Type B pancreatic cell (in vitro differentiated cells): ENCODE data around the gene IGF1R. TPM values are rescaled to one million over a fixed set of nuclear protein-coding genes. Genes with fewer than 3 reads are reported as not detected.

Source experiments
- DNase-seq: peaks from one replicate; pipeline ENCODE4 v3.0.0; 2021; ENCODE audit warnings: mixed read lengths; ENCODE audit not compliant: unreplicated experiment; ENCODE audit errors: extremely low spot score
- H3K27ac Mint-ChIP-seq: 2 replicates; pipeline ENCODE4 v1.8.0; 2021; ENCODE audit warnings: mild to moderate bottlenecking, mixed read lengths
- H3K27me3 Mint-ChIP-seq: 2 replicates; pipeline ENCODE4 v1.8.0; 2021; ENCODE audit warnings: mixed read lengths
- H3K36me3 Mint-ChIP-seq: 2 replicates; pipeline ENCODE4 v1.8.0; 2021; ENCODE audit warnings: mixed read lengths
- H3K4me1 Mint-ChIP-seq: one replicate; pipeline ENCODE4 v1.8.0; 2021; ENCODE audit warnings: mixed read lengths; ENCODE audit not compliant: unreplicated experiment
- H3K4me3 Mint-ChIP-seq: 2 replicates; pipeline ENCODE4 v1.8.0; 2021; ENCODE audit warnings: mild to moderate bottlenecking, mixed read lengths
- H3K9me3 Mint-ChIP-seq: 2 replicates; pipeline ENCODE4 v1.8.0; 2021; ENCODE audit warnings: mixed read lengths
- CTCF ChIP-seq: fragments of 200-600 bp; sonication (generic); conservative IDR thresholded peaks from 2 replicates; pipeline ENCODE4 v1.5.0; 2021; ENCODE audit warnings: antibody characterized with exemption, mild to moderate bottlenecking
- total RNA-seq: library from RNA; stranded (reverse); gene quantifications from 2 replicates; pipeline ENCODE4 v1.2.1, GENCODE V29; 2021; ENCODE audit warnings: low replicate concordance

Gene IGF1R
- total RNA-seq, 1 donor from 2014 or later: 87.1 TPM

- Mint-ChIP-seq H3K4me3 (peak overlapping the region; percentile 30), H3K27ac (peak overlapping the region; percentile 61), H3K4me1 (peaks cover 45% of the 10 kb centered on the region), H3K9me3 (no peaks in the 10 kb centered on the region), H3K36me3 (peaks cover 22% of the 10 kb centered on the region), H3K27me3 (no peaks in the 10 kb centered on the region)
- no peak for DNase-seq
- no peak for TF ChIP-seq CTCF
Observed at GRCh38 chr15:98900356-98900755, 252.0 kb downstream of the IGF1R start.

GRCh38 chr15:98901434-98902072, 253.2 kb downstream of the IGF1R start:
- no peak for TF ChIP-seq CTCF
- DNase-seq: no peak
- Mint-ChIP-seq H3K36me3 (peaks cover 21% of the 10 kb centered on the region), H3K4me3 (peak overlapping the region; percentile 40), H3K9me3 (no peaks in the 10 kb centered on the region), H3K27me3 (no peaks in the 10 kb centered on the region), H3K27ac (peak overlapping the region; percentile 49), H3K4me1 (peaks cover 49% of the 10 kb centered on the region)

- no peak for DNase-seq
- H3K4me3 Mint-ChIP-seq: no peak overlapping the region
- no peaks in the 10 kb centered on the region for H3K27me3 Mint-ChIP-seq
- H3K36me3 Mint-ChIP-seq: peaks cover 9% of the 10 kb centered on the region
- TF ChIP-seq CTCF: no peak
- no peaks in the 10 kb centered on the region for H3K9me3 Mint-ChIP-seq
- peaks cover 40% of the 10 kb centered on the region for H3K4me1 Mint-ChIP-seq
- H3K27ac Mint-ChIP-seq: no peak overlapping the region
Observed at GRCh38 chr15:98902931-98903330, 254.6 kb downstream of the IGF1R start.

GRCh38 chr15:98903377-98904018, 255.2 kb downstream of the IGF1R start:
- Mint-ChIP-seq H3K4me3 (peak overlapping the region; percentile 21), H3K27me3 (no peaks in the 10 kb centered on the region), H3K27ac (peak overlapping the region; percentile 58), H3K4me1 (peaks cover 40% of the 10 kb centered on the region), H3K36me3 (peaks cover 10% of the 10 kb centered on the region), H3K9me3 (no peaks in the 10 kb centered on the region)
- no peak for DNase-seq
- no peak for TF ChIP-seq CTCF

GRCh38 chr15:98904544-98904943, 256.2 kb downstream of the IGF1R start:
- no peaks in the 10 kb centered on the region for H3K9me3 Mint-ChIP-seq
- peak; percentile 67 for TF ChIP-seq CTCF

More at GRCh38 chr15:98904544-98904943, 256.2 kb downstream of the IGF1R start:
- DNase-seq: no peak
- H3K4me3 Mint-ChIP-seq: no peak overlapping the region
- peak overlapping the region; percentile 27 for H3K27ac Mint-ChIP-seq
- peaks cover 12% of the 10 kb centered on the region for H3K36me3 Mint-ChIP-seq
- no peaks in the 10 kb centered on the region for H3K27me3 Mint-ChIP-seq
- peaks cover 39% of the 10 kb centered on the region for H3K4me1 Mint-ChIP-seq
